ENCODE data around the gene MYO1D. TPM values are rescaled to one million over a fixed set of nuclear protein-coding genes. Genes with fewer than 3 reads are reported as not detected.

MYO1D gene
- total and polyA plus RNA-seq, 2 of the 13 experiments (the other 11 are each of a cell fraction or from before 2014, with no cell fraction given): 13.2 to 17.3 TPM

GRCh38 chr17:32601866-32602265, 275.1 kb downstream of the MYO1D start:
- DNase-seq (ENCODE audit: low spot score): no peak
- Histone ChIP-seq H3K9me3 (ENCODE audit: low read length) (no peaks in the 10 kb centered on the region), H3K79me2 (ENCODE audit: insufficient read depth, low read length) (no peaks in the 10 kb centered on the region), H3K27me3 (ENCODE audit: control insufficient read depth in 1 of 2, insufficient read depth in 2 of 2, low read length in 2 of 2) (no peaks in the 10 kb centered on the region), H3K4me2 (ENCODE audit: low read depth, low read length) (no peak overlapping the region), H2AFZ (ENCODE audit: low read length) (no peak overlapping the region), H3K4me3 (replicated peaks in 1 of 3; ENCODE audit: insufficient read depth in 1 of 3, low read depth in 2 of 3, low read length in 3 of 3) (no peak overlapping the region), H3K36me3 (replicated peaks in 1 of 2; ENCODE audit: control insufficient read depth in 1 of 2, insufficient read depth in 2 of 2, low read length in 2 of 2) (no peaks in the 10 kb centered on the region; a peak in 2 of 5 replicates), H4K20me1 (ENCODE audit: insufficient read depth, low read length) (no peaks in the 10 kb centered on the region), H3K4me1 (ENCODE audit: insufficient read depth, low read length) (no peaks in the 10 kb centered on the region), H3K9ac (ENCODE audit: insufficient read depth, low read depth, low read length) (no peak overlapping the region), H3K27ac (ENCODE audit: extremely low read length, insufficient read depth, low read length) (no peak overlapping the region)
- ChIA-PET CTCF (ENCODE audit: low intra/inter-chr PET ratio, low total read pairs) (no interaction called here), POLR2A (no interaction called here)
- 42% methylated on average over 2 of the region's 2 CpGs for WGBS (ENCODE audit: low lambda C conversion rate)
- no TSS peak for BruUV-seq (replicated peaks)
- TF ChIP-seq ZNF546 (CRISPR knock-in tag; conservative IDR thresholded peaks at IDR 0.05) (no peak), ZFP41 (CRISPR knock-in tag; IDR thresholded peaks at IDR 0.05; ENCODE audit: borderline replicate concordance) (no peak), ZNF879 (CRISPR knock-in tag; IDR thresholded peaks at IDR 0.05) (no peak), TBP (CRISPR knock-in tag; IDR thresholded peaks at IDR 0.05) (no peak), GABPB1 (CRISPR knock-in tag; IDR thresholded peaks at IDR 0.05) (no peak), SNRNP70 (IDR thresholded peaks at IDR 0.05; ENCODE audit: low read depth, low read length) (no peak), ELF4 (CRISPR knock-in tag; IDR thresholded peaks at IDR 0.05; ENCODE audit: borderline replicate concordance) (no peak), PRDM15 (CRISPR knock-in tag; IDR thresholded peaks at IDR 0.05) (no peak), SOX6 (IDR thresholded peaks at IDR 0.05) (no peak), SOX6 (CRISPR knock-in tag; IDR thresholded peaks at IDR 0.05) (no peak)
- TF ChIP-seq, protein P1, sequence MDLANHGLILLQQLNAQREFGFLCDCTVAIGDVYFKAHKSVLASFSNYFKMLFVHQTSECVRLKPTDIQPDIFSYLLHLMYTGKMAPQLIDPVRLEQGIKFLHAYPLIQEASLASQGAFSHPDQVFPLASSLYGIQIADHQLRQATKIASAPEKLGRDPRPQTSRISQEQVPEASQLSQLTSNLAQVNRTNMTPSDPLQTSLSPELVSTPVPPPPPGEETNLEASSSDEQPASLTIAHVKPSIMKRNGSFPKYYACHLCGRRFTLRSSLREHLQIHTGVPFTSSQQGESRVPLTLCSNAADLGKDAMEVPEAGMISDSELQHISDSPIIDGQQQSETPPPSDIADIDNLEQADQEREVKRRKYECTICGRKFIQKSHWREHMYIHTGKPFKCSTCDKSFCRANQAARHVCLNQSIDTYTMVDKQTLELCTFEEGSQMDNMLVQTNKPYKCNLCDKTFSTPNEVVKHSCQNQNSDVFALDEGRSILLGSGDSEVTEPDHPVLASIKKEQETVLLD (CRISPR knock-in tag; IDR thresholded peaks at IDR 0.05; ENCODE audit: low read depth): no peak
- TF ChIP-seq, protein P2, sequence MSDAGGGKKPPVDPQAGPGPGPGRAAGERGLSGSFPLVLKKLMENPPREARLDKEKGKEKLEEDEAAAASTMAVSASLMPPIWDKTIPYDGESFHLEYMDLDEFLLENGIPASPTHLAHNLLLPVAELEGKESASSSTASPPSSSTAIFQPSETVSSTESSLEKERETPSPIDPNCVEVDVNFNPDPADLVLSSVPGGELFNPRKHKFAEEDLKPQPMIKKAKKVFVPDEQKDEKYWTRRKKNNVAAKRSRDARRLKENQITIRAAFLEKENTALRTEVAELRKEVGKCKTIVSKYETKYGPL (CRISPR knock-in tag; IDR thresholded peaks at IDR 0.05): no peak
- TF ChIP-seq, protein P3, sequence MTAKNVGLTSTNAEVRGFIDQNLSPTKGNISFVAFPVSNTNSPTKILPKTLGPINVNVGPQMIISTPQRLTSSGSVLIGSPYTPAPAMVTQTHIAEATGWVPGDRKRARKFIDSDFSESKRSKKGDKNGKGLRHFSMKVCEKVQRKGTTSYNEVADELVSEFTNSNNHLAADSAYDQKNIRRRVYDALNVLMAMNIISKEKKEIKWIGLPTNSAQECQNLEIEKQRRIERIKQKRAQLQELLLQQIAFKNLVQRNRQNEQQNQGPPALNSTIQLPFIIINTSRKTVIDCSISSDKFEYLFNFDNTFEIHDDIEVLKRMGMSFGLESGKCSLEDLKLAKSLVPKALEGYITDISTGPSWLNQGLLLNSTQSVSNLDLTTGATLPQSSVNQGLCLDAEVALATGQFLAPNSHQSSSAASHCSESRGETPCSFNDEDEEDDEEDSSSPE (CRISPR knock-in tag; IDR thresholded peaks at IDR 0.05): no peak
- in situ Hi-C loops (cut with HindIII; ENCODE audit: extremely low pct_ligation_motif_present, low pct_unique_long_range_greater_than_20kb) (no loop called here), intact Hi-C loops (cut with micrococcal nuclease; ENCODE audit: unreplicated experiment) (no loop called here)
- FAIRE-seq: no peak
- no peak for ATAC-seq

Data from HepG2 (cell line).